Brain microvascular endothelial cell (primary cell): ENCODE data around the gene TBXA2R.

ENCODE experiments used
- DNase-seq: peaks from one replicate; pipeline ENCODE4 v3.0.0-alpha.2; 2020
- H3K27ac ChIP-seq: fragments of 250-450 bp; sonication (Bioruptor Pico); 2 replicates; pipeline ENCODE4 v1.5.1; 2020; ENCODE audit warnings: mild to moderate bottlenecking, moderate library complexity
- H3K27me3 ChIP-seq: fragments of 250-450 bp; sonication (Bioruptor Pico); replicated peaks from 2 replicates; pipeline ENCODE4 v1.5.1; 2020; ENCODE audit warnings: mild to moderate bottlenecking
- H3K36me3 ChIP-seq: fragments of 250-450 bp; sonication (Bioruptor Pico); replicated peaks from 2 replicates; pipeline ENCODE4 v1.5.1; 2020; ENCODE audit warnings: mild to moderate bottlenecking
- H3K4me3 ChIP-seq: 2 replicates; pipeline ENCODE4 v1.5.1; 2011; ENCODE audit warnings: low read depth, mild to moderate bottlenecking, control low read depth, low read length, moderate library complexity
- in situ Hi-C: cut with HindIII; loops from 2 replicates; pipeline ENCODE4 v1.10.0; 2017; ENCODE audit warnings: low sequenced_read_pairs, low pct_ligation_motif_present
- TF ChIP-seq, protein P1 (sequence below): IDR thresholded peaks from 2 replicates; pipeline ENCODE4 v1.5.1; 2011; ENCODE audit warnings: low read depth, mild to moderate bottlenecking, moderate library complexity, low read length, control low read depth, inconsistent platforms; ENCODE audit errors: missing control alignments

The TBXA2R gene

DNA sequence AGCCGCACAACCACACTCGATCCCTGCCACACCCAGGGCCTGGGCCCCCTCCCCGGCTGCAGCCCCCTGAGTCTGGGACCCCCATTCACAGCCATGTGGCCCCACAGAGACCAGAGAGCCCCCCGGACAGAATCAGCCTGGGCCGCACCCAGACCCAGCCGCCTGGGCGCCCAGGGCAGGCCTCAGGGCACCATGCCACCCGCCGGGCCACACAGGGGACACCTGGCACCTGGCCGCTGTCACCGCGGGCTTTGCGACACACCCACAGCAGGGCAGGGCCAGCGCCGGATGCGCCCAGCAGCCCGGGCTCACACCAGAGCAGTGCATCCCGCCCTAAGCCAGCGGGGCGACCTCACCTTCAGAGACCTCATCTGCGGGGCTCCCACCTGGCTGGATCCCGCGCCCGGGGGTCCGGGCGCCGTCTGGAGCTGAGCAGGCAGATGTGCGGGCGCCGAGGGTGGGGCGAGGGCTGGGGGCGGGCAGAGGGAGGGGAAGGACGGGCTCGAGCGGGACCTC, 443 bp downstream of the TBXA2R start:
- no peak for DNase-seq
- Histone ChIP-seq H3K27ac (no peak overlapping the region), H3K36me3 (peaks cover 5% of the 10 kb centered on the region), H3K4me3 (peak overlapping the region; percentile 61), H3K27me3 (no peaks in the 10 kb centered on the region)
- TF ChIP-seq, protein P1, sequence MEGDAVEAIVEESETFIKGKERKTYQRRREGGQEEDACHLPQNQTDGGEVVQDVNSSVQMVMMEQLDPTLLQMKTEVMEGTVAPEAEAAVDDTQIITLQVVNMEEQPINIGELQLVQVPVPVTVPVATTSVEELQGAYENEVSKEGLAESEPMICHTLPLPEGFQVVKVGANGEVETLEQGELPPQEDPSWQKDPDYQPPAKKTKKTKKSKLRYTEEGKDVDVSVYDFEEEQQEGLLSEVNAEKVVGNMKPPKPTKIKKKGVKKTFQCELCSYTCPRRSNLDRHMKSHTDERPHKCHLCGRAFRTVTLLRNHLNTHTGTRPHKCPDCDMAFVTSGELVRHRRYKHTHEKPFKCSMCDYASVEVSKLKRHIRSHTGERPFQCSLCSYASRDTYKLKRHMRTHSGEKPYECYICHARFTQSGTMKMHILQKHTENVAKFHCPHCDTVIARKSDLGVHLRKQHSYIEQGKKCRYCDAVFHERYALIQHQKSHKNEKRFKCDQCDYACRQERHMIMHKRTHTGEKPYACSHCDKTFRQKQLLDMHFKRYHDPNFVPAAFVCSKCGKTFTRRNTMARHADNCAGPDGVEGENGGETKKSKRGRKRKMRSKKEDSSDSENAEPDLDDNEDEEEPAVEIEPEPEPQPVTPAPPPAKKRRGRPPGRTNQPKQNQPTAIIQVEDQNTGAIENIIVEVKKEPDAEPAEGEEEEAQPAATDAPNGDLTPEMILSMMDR = no peak
- in situ Hi-C loops = no loop called here

GRCh38 chr19:3605770-3606169, 905 bp downstream of the TBXA2R start:
- no peak overlapping the region for H3K27ac ChIP-seq
- DNase-seq = no peak
- H3K4me3 ChIP-seq = peak overlapping the region; percentile 61
- peaks cover under 1% of the 10 kb centered on the region for H3K36me3 ChIP-seq
- no peaks in the 10 kb centered on the region for H3K27me3 ChIP-seq
- in situ Hi-C loops = no loop called here
- TF ChIP-seq, protein P1 = no peak

GRCh38 chr19:3605361-3605760, 1.3 kb downstream of the TBXA2R start:
- TF ChIP-seq, protein P1 = no peak
- Histone ChIP-seq H3K36me3 (peaks cover 2% of the 10 kb centered on the region), H3K27me3 (no peaks in the 10 kb centered on the region), H3K27ac (no peak overlapping the region), H3K4me3 (peak overlapping the region; percentile 61)
- in situ Hi-C loops = no loop called here
- no peak for DNase-seq

- Histone ChIP-seq H3K36me3 (peaks cover 6% of the 10 kb centered on the region), H3K27ac (no peak overlapping the region), H3K4me3 (no peak overlapping the region), H3K27me3 (no peaks in the 10 kb centered on the region)
- in situ Hi-C loops = no loop called here
- DNase-seq = no peak
- TF ChIP-seq, protein P1 = no peak
Observed at GRCh38 chr19:3604987-3605343, 1.7 kb downstream of the TBXA2R start.

DNA sequence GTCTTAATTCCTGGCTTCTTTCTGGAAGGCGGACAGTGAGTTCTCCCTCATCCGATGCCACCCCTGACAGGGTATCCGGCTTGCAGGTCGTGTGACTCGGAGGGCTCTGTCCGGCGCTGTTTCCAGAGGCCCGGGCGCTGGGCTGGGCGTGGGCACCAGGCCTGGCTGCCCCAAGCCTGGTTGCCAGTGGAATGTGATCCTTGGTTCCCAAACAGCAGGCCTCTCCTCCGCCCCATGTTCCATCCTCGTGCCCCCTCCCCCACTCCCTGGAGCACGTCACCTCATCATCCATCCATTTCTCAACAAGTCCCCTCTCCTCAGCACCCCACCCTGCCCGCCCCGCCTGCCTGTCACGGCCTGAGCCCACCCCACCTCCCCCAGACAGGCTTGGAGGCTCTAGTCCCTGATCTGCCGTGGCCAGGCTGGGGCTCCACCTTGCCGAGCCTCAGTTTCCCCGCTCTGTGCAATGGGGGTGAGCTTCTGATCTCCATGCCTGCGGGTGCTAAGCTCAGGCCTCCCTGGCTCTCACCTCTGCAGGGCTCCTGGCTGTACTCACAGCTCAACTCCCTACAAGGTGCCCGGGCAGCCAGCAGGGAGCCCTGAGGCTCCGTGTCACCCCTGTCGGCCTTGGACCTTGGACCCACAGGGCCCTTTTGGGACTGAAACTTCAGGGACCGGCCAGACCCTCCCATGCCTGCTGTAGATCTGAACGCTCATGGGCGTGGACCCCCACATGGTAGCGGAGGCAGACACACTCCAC, 2.3 kb downstream of the TBXA2R start:
- in situ Hi-C loops = no loop called here
- TF ChIP-seq, protein P1 = no peak
- no peaks in the 10 kb centered on the region for H3K27me3 ChIP-seq
- peaks cover 10% of the 10 kb centered on the region for H3K36me3 ChIP-seq
- no peak overlapping the region for H3K27ac ChIP-seq
- no peak for DNase-seq
- no peak overlapping the region for H3K4me3 ChIP-seq
